SK-N-SH (cell line): ENCODE measurements around the gene PHPT1. TPM values are rescaled to one million over a fixed set of nuclear protein-coding genes. Genes with fewer than 3 reads are reported as not detected.

ENCODE experiments used
- CTCF ChIA-PET: fragments of 300-600, 350-600 bp; formaldehyde crosslinking; extraction: SDS; loops from one replicate; lab custom pipeline; 2021; lab: Yijun Ruan, JAX
- POLR2A ChIA-PET: fragments of 350-600 bp; sonication (Branson Sonifier 250); formaldehyde crosslinking; extraction: SDS; loops from one replicate; lab custom pipeline; 2020; ENCODE audit warnings: antibody characterized with exemption, inconsistent platforms; lab: Yijun Ruan, JAX
- DNase-seq: peaks from one replicate; pipeline ENCODE4 v3.0.0; 2012
- H2AFZ ChIP-seq: fragments of 200-600 bp; sonication (generic); 2 replicates; pipeline ENCODE4 v1.8.1; 2016; ENCODE audit warnings: antibody characterized with exemption, mild to moderate bottlenecking, low read depth
- H3F3A ChIP-seq: fragments of 200-600 bp; sonication (generic); replicated peaks from 2 replicates; pipeline ENCODE3; 2016; ENCODE audit warnings: antibody characterized with exemption, mild to moderate bottlenecking; ENCODE audit not compliant: insufficient read depth
- H3K27ac ChIP-seq, 2 experiments: fragments of 200-500 bp in 1 of 2; fragments of 200-600 bp in 1 of 2; sonication (Bioruptor generic) in 1 of 2; sonication (generic), shearing (Covaris generic) in 1 of 2; 2 replicates each; pipeline versions ENCODE4 v1.5.1 to v1.6.1; 2014 to 2016; ENCODE audit warnings: low read depth in 2 of 2, inconsistent platforms in 1 of 2, low read length in 1 of 2, mild to moderate bottlenecking in 1 of 2, mixed read lengths in 1 of 2
- H3K27me3 ChIP-seq: fragments of 200-600 bp; sonication (generic), shearing (Covaris generic); 2 replicates; pipeline ENCODE4 v1.6.1; 2016; ENCODE audit warnings: mixed run types; ENCODE audit not compliant: insufficient read depth
- H3K36me3 ChIP-seq, 2 experiments: fragments of 200-500 bp in 1 of 2; fragments of 200-600 bp in 1 of 2; sonication (Bioruptor generic) in 1 of 2; sonication (generic) in 1 of 2; replicated peaks in 1 of 2; 2 replicates each; pipeline versions ENCODE3 to v1.5.1; 2014 to 2016; ENCODE audit warnings: low read length in 1 of 2, mild to moderate bottlenecking in 1 of 2; ENCODE audit not compliant: insufficient read depth in 2 of 2, control insufficient read depth in 1 of 2
- H3K4me1 ChIP-seq, 2 experiments: fragments of 200-500 bp in 1 of 2; fragments of 200-600 bp in 1 of 2; sonication (Bioruptor generic) in 1 of 2; sonication (generic), shearing (Covaris generic) in 1 of 2; 2 replicates each; pipeline versions ENCODE4 v1.5.1 to v1.6.1; 2014 to 2016; ENCODE audit warnings: low read depth in 1 of 2, low read length in 1 of 2, mixed run types in 1 of 2; ENCODE audit not compliant: insufficient read depth in 2 of 2, control insufficient read depth in 1 of 2
- H3K4me2 ChIP-seq: fragments of 200-600 bp; sonication (generic), shearing (Covaris generic); 2 replicates; pipeline ENCODE4 v1.6.1; 2017; ENCODE audit warnings: mixed run types
- H3K4me3 ChIP-seq, 2 experiments: fragments of 200-500 bp in 1 of 2; fragments of 200-600 bp in 1 of 2; sonication (Bioruptor generic) in 1 of 2; sonication (generic), shearing (Covaris generic) in 1 of 2; 2 replicates each; pipeline versions ENCODE4 v1.5.1 to v1.8.1; 2014 to 2016; ENCODE audit warnings: low read depth in 2 of 2, inconsistent platforms in 1 of 2, low read length in 1 of 2, mild to moderate bottlenecking in 1 of 2, mixed read lengths in 1 of 2, moderate library complexity in 1 of 2
- H3K79me2 ChIP-seq: fragments of 200-600 bp; sonication (generic); 2 replicates; pipeline ENCODE4 v1.8.1; 2017; ENCODE audit warnings: mild to moderate bottlenecking; ENCODE audit not compliant: insufficient read depth
- H3K9ac ChIP-seq: fragments of 200-600 bp; sonication (generic); 2 replicates; pipeline ENCODE4 v1.6.1; 2017; ENCODE audit warnings: mixed run types
- H3K9me2 ChIP-seq: fragments of 200-600 bp; sonication (generic); 2 replicates; pipeline ENCODE4 v1.6.1; 2017; ENCODE audit warnings: mixed run types
- H3K9me3 ChIP-seq: fragments of 200-600 bp; sonication (generic); 2 replicates; pipeline ENCODE4 v1.6.1; 2017; ENCODE audit warnings: mixed run types, mild to moderate bottlenecking, moderate library complexity
- H4K20me1 ChIP-seq: fragments of 200-600 bp; sonication (generic); 2 replicates; pipeline ENCODE4 v1.6.1; 2017; ENCODE audit warnings: mild to moderate bottlenecking, mixed run types; ENCODE audit not compliant: insufficient read depth
- CHD2 ChIP-seq: fragments of 150-350 bp; IDR thresholded peaks from 2 replicates; pipeline ENCODE4 v1.6.1; 2018; ENCODE audit warnings: low read length; ENCODE audit not compliant: partially characterized antibody
- JUND ChIP-seq: IDR thresholded peaks from 2 replicates; pipeline ENCODE4 v1.4.0; 2012
- MEF2A ChIP-seq: IDR thresholded peaks from 2 replicates; pipeline ENCODE4 v1.4.0; 2012; ENCODE audit warnings: low read depth, borderline replicate concordance
- REST ChIP-seq: IDR thresholded peaks from 2 replicates; pipeline ENCODE4 v1.6.1; 2012; ENCODE audit warnings: mild to moderate bottlenecking, low read depth, low read length, moderate library complexity
- SMC3 ChIP-seq: IDR thresholded peaks from 2 replicates; pipeline ENCODE4 v1.6.1; 2012; ENCODE audit warnings: low read depth, low read length, improper control_type of control experiment
- TAF1 ChIP-seq: IDR thresholded peaks from 2 replicates; pipeline ENCODE4 v1.6.1; 2012; ENCODE audit warnings: low read depth, mild to moderate bottlenecking, low read length, moderate library complexity, borderline replicate concordance
- TCF12 ChIP-seq: IDR thresholded peaks from 2 replicates; pipeline ENCODE4 v1.4.0; 2012
- USF2 ChIP-seq: fragments of 150-350 bp; IDR thresholded peaks from 2 replicates; pipeline ENCODE4 v1.6.1; 2017; ENCODE audit warnings: antibody characterized with exemption, low read length, low read depth, borderline replicate concordance
- WGBS: methylation state at CpG from one replicate; pipeline ENCODE4 v1.1.6; 2017; ENCODE audit warnings: low lambda C conversion rate; 5-methylcytosine and 5-hydroxymethylcytosine counted together
- polyA plus RNA-seq, 3 experiments: library from polyadenylated mRNA; depleted of rRNA; stranded (reverse); fragments of >200 nt; gene quantifications; 2 replicates each; pipeline ENCODE4 v1.2.3, GENCODE V29; 2012

PHPT1 gene
- polyA plus RNA-seq, 1 of the 3 experiments (the other 2 are of a cell fraction) = 517 TPM

- Histone ChIP-seq H4K20me1 (no peaks in the 10 kb centered on the region), H3K9me3 (no peaks in the 10 kb centered on the region), H3K4me2 (no peak overlapping the region), H3K4me1 (no peaks in the 10 kb centered on the region), H3F3A (no peaks in the 10 kb centered on the region), H3K79me2 (no peaks in the 10 kb centered on the region), H3K27ac (no peak overlapping the region), H3K9ac (no peak overlapping the region), H3K9me2 (no peaks in the 10 kb centered on the region), H3K36me3 (peaks cover 7 to 80% of the 10 kb centered on the region in 2 experiments), H3K4me3 (no peak overlapping the region), H2AFZ (no peak overlapping the region), H3K27me3 (no peaks in the 10 kb centered on the region)
- ChIA-PET POLR2A (interaction anchor here (1.8 kb wide), 1 partner anchor 14 kb away, joined by 4 read pairs; the partner anchor contains the start of gene AJM1), CTCF (interaction anchor here (1.1 to 1.5 kb wide), 3 partner anchors 8 to 18 kb away, joined by 3 to 4 read pairs (median 3); no protein-coding TSS in a partner anchor)
- TF ChIP-seq REST (no peak), CHD2 (no peak), SMC3 (no peak), TAF1 (no peak)
- WGBS = 96% methylated on average over 13 of the region's 14 CpGs
- DNase-seq = no peak
These were observed 21.3 kb upstream of the PHPT1 start for GRCh38 chr9:136827794-136828473.

- Histone ChIP-seq H3K9me2 (no peaks in the 10 kb centered on the region), H4K20me1 (no peaks in the 10 kb centered on the region), H3K27ac (no peak overlapping the region), H3K36me3 (peaks cover 7 to 76% of the 10 kb centered on the region in 2 experiments), H3K27me3 (no peaks in the 10 kb centered on the region), H3K4me1 (no peaks in the 10 kb centered on the region), H3K4me2 (no peak overlapping the region), H3F3A (no peaks in the 10 kb centered on the region), H3K9me3 (no peaks in the 10 kb centered on the region), H2AFZ (no peak overlapping the region), H3K9ac (no peak overlapping the region), H3K79me2 (no peaks in the 10 kb centered on the region), H3K4me3 (no peak overlapping the region)
- TF ChIP-seq TCF12 (no peak), USF2 (no peak), MEF2A (no peak), JUND (no peak)
- CTCF ChIA-PET = interaction anchor here (0.7 to 5.7 kb wide), 4 partner anchors 8 to 16 kb away, joined by 3 to 36 read pairs (median 3); partner anchors contain the start of gene AJM1
- DNase-seq = no peak
- WGBS = 96% methylated on average over 12 of the region's 31 CpGs
- POLR2A ChIA-PET = interaction anchor here (1.8 kb wide), 1 partner anchor 14 kb away, joined by 4 read pairs; the partner anchor contains the start of gene AJM1
These were observed 20.6 kb upstream of the PHPT1 start for GRCh38 chr9:136828474-136829140.
